ENCODE results near the gene PPHLN1.

Gene PPHLN1

DNA sequence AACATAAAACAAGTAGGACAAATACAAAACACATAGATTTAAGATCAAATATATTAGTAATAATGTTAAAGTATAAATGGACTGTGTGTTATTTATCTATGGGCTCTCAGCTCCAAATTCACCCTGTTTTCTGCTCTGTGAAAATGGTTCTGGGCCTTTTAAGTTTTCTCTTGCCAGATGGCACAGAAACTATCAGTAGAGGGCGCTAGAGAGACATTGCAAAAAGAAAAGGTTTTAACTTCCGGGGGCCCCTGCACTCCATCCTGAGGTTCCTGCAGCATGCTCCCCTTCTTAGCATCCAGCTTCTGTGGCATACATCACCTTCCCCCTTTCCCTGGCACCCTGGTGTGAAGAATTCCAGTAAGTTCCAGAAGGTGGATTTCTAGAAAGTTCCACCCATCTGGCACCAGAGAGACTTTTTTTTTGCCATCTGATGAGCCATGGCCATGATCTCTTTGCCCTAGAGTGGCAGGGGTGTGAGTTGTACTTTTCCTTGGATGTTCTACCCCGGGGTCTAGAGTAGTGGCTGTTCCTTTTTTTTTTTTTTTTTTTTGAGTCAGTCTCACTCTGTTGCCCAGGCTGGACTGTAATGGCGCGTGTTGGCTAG lies 29.4 kb upstream of the PPHLN1 start:
- no peak overlapping the region for H3K4me3 ChIP-seq (ENCODE audit: low read depth, low read length)
- TF ChIP-seq CTCF (IDR thresholded peaks at IDR 0.05; ENCODE audit: insufficient read depth, low read depth, low read length, missing control alignments): peak; percentile 68
- DNase-seq (ENCODE audit: low read depth): peak; percentile 75

- no peak for TF ChIP-seq CTCF (IDR thresholded peaks at IDR 0.05; ENCODE audit: insufficient read depth, low read depth, low read length, missing control alignments)
- DNase-seq (ENCODE audit: low read depth): peak; percentile 73
- H3K4me3 ChIP-seq (ENCODE audit: low read depth, low read length): peak overlapping the region; percentile 58
Measured at GRCh38 chr12:42298887-42299286, 27.1 kb upstream of the PPHLN1 start.

DNA sequence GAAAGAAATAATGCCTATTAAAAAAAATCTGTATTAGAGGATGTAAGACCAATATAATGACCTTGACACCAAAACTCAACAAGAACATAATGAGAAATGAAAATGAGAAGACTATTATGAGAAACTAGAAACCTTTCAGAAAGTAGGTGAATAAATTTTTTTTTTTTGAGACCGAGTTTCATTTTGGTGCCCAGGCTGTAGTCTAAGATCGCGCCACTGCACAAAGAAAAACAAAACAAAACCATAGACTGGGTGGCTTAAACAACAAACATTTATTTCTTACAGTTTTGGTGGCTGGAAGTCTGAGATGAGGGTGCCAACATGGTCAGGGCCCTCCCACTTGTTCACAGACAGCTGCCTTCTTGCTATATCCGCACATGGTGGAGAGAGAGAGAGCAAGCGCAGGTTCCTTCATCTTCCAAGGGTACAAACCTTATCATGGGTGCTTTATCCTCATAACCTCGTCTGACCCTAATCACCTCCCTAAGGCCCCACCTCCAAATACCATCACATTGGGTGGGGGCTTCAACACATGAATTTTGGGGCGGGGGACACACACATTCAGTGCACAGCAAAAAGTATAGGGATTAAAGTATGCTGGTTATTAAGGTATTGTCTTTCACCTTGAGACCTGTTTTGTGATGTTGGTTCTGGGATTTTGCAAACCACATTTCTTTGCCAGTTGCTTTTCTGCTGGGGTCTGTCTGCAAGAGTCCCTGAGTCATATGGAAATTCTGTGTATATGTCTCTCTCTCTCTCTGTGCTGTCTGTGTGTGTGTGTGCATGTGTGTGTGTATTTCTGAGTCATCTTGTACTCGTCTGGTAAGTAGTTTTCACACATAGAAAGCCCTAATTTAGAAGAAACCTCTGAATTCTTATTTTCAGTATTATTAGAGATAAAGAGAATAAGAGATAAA lies 26.3 kb upstream of the PPHLN1 start:
- TF ChIP-seq CTCF (IDR thresholded peaks at IDR 0.05; ENCODE audit: insufficient read depth, low read depth, low read length, missing control alignments): no peak
- peak; percentile 96 for DNase-seq (ENCODE audit: low read depth)
- H3K4me3 ChIP-seq (ENCODE audit: low read depth, low read length): peak overlapping the region; percentile 58

DNA sequence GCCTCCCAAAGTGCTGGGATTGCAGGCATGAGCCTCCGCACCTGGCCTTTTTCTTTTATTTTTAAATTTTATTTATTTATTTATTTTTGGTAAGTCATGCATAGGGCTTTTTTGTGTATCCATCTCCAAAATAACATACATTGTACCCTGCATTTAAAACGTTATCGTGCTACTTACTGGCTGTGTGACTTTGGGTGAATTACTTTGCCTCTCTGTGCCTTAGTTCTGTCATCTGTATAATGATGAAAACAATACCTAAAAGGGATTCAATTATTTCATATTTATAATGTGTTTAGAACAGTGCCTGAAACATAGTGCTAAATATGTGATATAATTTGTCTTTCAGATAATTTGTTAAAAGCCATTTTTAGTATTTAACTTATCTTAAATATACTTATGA lies 19.7 kb upstream of the PPHLN1 start:
- no peak overlapping the region for H3K4me3 ChIP-seq (ENCODE audit: low read depth, low read length)
- no peak for DNase-seq (ENCODE audit: low read depth)
- TF ChIP-seq CTCF (IDR thresholded peaks at IDR 0.05; ENCODE audit: insufficient read depth, low read depth, low read length, missing control alignments): no peak

DNA sequence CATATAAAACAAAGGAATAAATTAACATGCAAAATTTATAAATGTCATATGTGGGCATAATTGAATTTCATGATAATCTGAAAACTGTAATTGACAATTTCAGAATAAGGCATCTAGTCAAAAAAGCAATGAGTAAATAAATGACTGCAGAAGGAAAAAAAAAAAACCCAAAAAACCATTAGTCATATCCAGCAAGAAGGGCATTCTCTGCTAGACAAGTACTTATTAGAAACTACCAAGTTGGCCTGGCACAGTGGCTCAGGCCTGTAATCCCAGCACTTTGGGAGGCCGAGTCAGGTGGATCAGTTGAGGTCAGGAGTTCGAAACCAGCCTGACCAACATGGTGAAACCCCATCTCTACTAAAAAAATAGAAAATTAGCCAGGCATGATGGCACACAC lies 17.6 kb upstream of the PPHLN1 start:
- H3K4me3 ChIP-seq (ENCODE audit: low read depth, low read length): no peak overlapping the region
- TF ChIP-seq CTCF (IDR thresholded peaks at IDR 0.05; ENCODE audit: insufficient read depth, low read depth, low read length, missing control alignments): no peak
- no peak for DNase-seq (ENCODE audit: low read depth)

- no peak for TF ChIP-seq CTCF (IDR thresholded peaks at IDR 0.05; ENCODE audit: insufficient read depth, low read depth, low read length, missing control alignments)
- no peak overlapping the region for H3K4me3 ChIP-seq (ENCODE audit: low read depth, low read length)
- DNase-seq (ENCODE audit: low read depth): no peak
Measured at GRCh38 chr12:42309996-42310395, 16.0 kb upstream of the PPHLN1 start.

Data from GM12865 (cell line).